GM23338 (cell line): ENCODE measurements around the gene DNAJC9. TPM values are rescaled to one million over a fixed set of nuclear protein-coding genes. Genes with fewer than 3 reads are reported as not detected.

ENCODE experiments used
- ATAC-seq: fragments of 200-7000 bp; cut with Tn5 transposase; 3 replicates; pipeline ENCODE4 v1.9.1; 2020
- DNase-seq: peaks from one replicate; pipeline ENCODE4 v3.0.0-alpha.2; 2015; ENCODE audit warnings: low spot score
- H2AFZ ChIP-seq: fragments of 200-600 bp; sonication (generic); 2 replicates; pipeline ENCODE4 v1.8.0; 2016; ENCODE audit warnings: antibody characterized with exemption, mild to moderate bottlenecking, moderate library complexity
- H3F3A ChIP-seq: fragments of 200-600 bp; sonication (generic); replicated peaks from 2 replicates; pipeline ENCODE4 v1.8.0; 2017; ENCODE audit warnings: antibody characterized with exemption, mixed run types, low read depth
- H3K27ac ChIP-seq: fragments of 200-600 bp; sonication (generic); 2 replicates; pipeline ENCODE4 v1.6.1; 2016; ENCODE audit warnings: low read depth
- H3K27me3 ChIP-seq: fragments of 200-600 bp; sonication (generic); 2 replicates; pipeline ENCODE4 v1.8.0; 2016; ENCODE audit warnings: mild to moderate bottlenecking, mixed run types, moderate library complexity; ENCODE audit not compliant: insufficient read depth
- H3K36me3 ChIP-seq: fragments of 200-600 bp; sonication (generic); 2 replicates; pipeline ENCODE4 v1.8.0; 2016; ENCODE audit warnings: mild to moderate bottlenecking; ENCODE audit not compliant: insufficient read depth
- H3K4me1 ChIP-seq: fragments of 200-600 bp; sonication (generic); 2 replicates; pipeline ENCODE4 v1.8.0; 2016; ENCODE audit warnings: mild to moderate bottlenecking, moderate library complexity; ENCODE audit not compliant: insufficient read depth
- H3K4me2 ChIP-seq: fragments of 200-600 bp; sonication (generic); 2 replicates; pipeline ENCODE4 v1.7.1; 2017; ENCODE audit warnings: mixed run types
- H3K4me3 ChIP-seq: fragments of 200-600 bp; sonication (generic); 2 replicates; pipeline ENCODE4 v1.6.1; 2016; ENCODE audit warnings: mixed run types
- H3K79me2 ChIP-seq: fragments of 200-600 bp; sonication (generic); replicated peaks from 2 replicates; pipeline ENCODE4 v1.8.0; 2017; ENCODE audit warnings: mild to moderate bottlenecking; ENCODE audit not compliant: insufficient read depth
- H3K9me2 ChIP-seq: fragments of 200-600 bp; sonication (generic); 2 replicates; pipeline ENCODE4 v1.8.0; 2017; ENCODE audit not compliant: insufficient read depth
- H4K20me1 ChIP-seq: fragments of 200-600 bp; sonication (generic); replicated peaks from 2 replicates; pipeline ENCODE4 v1.8.0; 2017; ENCODE audit warnings: mild to moderate bottlenecking; ENCODE audit not compliant: insufficient read depth
- H3K27ac Mint-ChIP-seq: 2 replicates; pipeline ENCODE4 v1.8.0; 2020; ENCODE audit warnings: inconsistent platforms, mild to moderate bottlenecking, moderate library complexity, mixed read lengths
- H3K27me3 Mint-ChIP-seq: 3 replicates; pipeline ENCODE4 v1.8.0; 2022; ENCODE audit warnings: low read depth, mild to moderate bottlenecking, moderate library complexity, mixed read lengths, inconsistent platforms; ENCODE audit not compliant: insufficient read depth, poor library complexity
- H3K36me3 Mint-ChIP-seq: 3 replicates; pipeline ENCODE4 v1.8.0; 2021; ENCODE audit warnings: low read depth, mild to moderate bottlenecking, inconsistent platforms, moderate library complexity, mixed read lengths
- H3K4me1 Mint-ChIP-seq: 3 replicates; pipeline ENCODE4 v1.8.0; 2020; ENCODE audit warnings: mild to moderate bottlenecking, inconsistent platforms, mixed read lengths
- H3K4me3 Mint-ChIP-seq: 3 replicates; pipeline ENCODE4 v1.8.0; 2021; ENCODE audit warnings: moderate library complexity, mild to moderate bottlenecking, inconsistent platforms, mixed read lengths
- H3K9me3 Mint-ChIP-seq: 3 replicates; pipeline ENCODE4 v1.8.0; 2020; ENCODE audit warnings: moderate library complexity, mild to moderate bottlenecking, inconsistent platforms, mixed read lengths
- CREB1 ChIP-seq: fragments of 250-450 bp; sonication (Bioruptor Pico); IDR thresholded peaks from 2 replicates; pipeline ENCODE4 v1.5.0; 2020; ENCODE audit warnings: low read depth, mild to moderate bottlenecking, moderate library complexity
- CTCF ChIP-seq, 2 experiments: fragments of 200-600 bp in 1 of 2; sonication (generic) in 1 of 2; conservative IDR thresholded peaks; 2 replicates each; pipeline versions ENCODE4 v1.5.1 to v1.6.1; 2016 to 2017; ENCODE audit warnings: antibody characterized with exemption in 2 of 2, low read depth in 2 of 2, mild to moderate bottlenecking in 2 of 2, moderate library complexity in 1 of 2
- EZH2 ChIP-seq: fragments of 200-600 bp; sonication (generic); IDR thresholded peaks from one replicate; pipeline ENCODE4 v1.8.0; 2017; ENCODE audit warnings: antibody characterized with exemption, mild to moderate bottlenecking, low read depth; ENCODE audit not compliant: unreplicated experiment
- JUNB ChIP-seq: IDR thresholded peaks from one replicate; pipeline ENCODE4 v1.6.1; 2016; ENCODE audit warnings: antibody characterized with exemption; ENCODE audit not compliant: unreplicated experiment
- NANOG ChIP-seq: IDR thresholded peaks from 2 replicates; pipeline ENCODE4 v1.6.1; 2016; ENCODE audit warnings: antibody characterized with exemption, borderline replicate concordance
- REST ChIP-seq: IDR thresholded peaks from one replicate; pipeline ENCODE4 v1.6.1; 2018; ENCODE audit warnings: antibody characterized with exemption; ENCODE audit not compliant: unreplicated experiment
- ZNF114 ChIP-seq: fragments of 250-450 bp; sonication (Bioruptor Pico); IDR thresholded peaks from 2 replicates; pipeline ENCODE4 v1.5.0; 2020; ENCODE audit warnings: mild to moderate bottlenecking, moderate library complexity
- ZNF331 ChIP-seq: fragments of 250-450 bp; sonication (Bioruptor Pico); IDR thresholded peaks from 2 replicates; pipeline ENCODE4 v1.5.0; 2020; ENCODE audit warnings: low read depth, mild to moderate bottlenecking, moderate library complexity
- polyA plus RNA-seq: library from polyadenylated mRNA; unstranded; fragments of >200 nt; fragmentation: Nextera tagmentation; extraction: Ambion mirVana; gene quantifications from 2 replicates; pipeline ENCODE4 v1.2.1, GENCODE V29; 2016
- total RNA-seq: library from RNA; depleted of rRNA; stranded (reverse); fragments of >200 nt; shearing (Covaris generic); gene quantifications from 2 replicates; pipeline ENCODE4 v1.2.3, GENCODE V29; 2014
- TF ChIP-seq, protein P1 (sequence below): IDR thresholded peaks from 2 replicates; pipeline ENCODE4 v1.6.1; 2016; ENCODE audit warnings: antibody characterized with exemption
- TF ChIP-seq, protein P2 (sequence below): fragments of 250-450 bp; sonication (Bioruptor Pico); IDR thresholded peaks from 2 replicates; pipeline ENCODE4 v1.5.0; 2020; ENCODE audit warnings: mild to moderate bottlenecking, moderate library complexity

DNAJC9 gene
- total and polyA plus RNA-seq, 2 experiments from 2014 or later: 31.0 to 33.2 TPM

DNA sequence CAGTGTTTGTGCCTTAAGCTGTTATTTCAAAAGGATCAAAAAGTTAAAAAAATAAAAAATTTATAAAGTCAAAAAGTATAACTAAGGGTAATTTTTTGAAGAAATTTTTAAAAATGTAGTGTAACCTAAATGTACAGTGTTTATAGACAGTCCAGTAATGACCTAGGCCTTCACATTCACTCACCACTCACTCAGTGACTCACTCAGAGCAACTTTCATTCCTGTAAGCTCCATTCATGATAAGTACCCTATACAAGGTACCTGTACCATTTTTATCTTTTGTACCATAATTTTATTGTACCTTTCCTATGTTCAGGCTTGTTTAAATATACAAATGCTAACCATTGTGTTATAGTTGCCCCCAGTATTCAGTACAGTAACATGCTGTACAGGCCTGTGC lies 21.5 kb downstream of the DNAJC9 start:
- Mint-ChIP-seq H3K27ac (no peak overlapping the region), H3K36me3 (no peaks in the 10 kb centered on the region), H3K4me1 (no peaks in the 10 kb centered on the region), H3K27me3 (no peaks in the 10 kb centered on the region), H3K4me3 (no peak overlapping the region), H3K9me3 (no peaks in the 10 kb centered on the region)
- H3K4me3 ChIP-seq: no peak overlapping the region
- no peak overlapping the region for H2AFZ ChIP-seq
- H3K4me1 ChIP-seq: no peaks in the 10 kb centered on the region
- H4K20me1 ChIP-seq: no peaks in the 10 kb centered on the region; the same call in 1 of the 2 replicates
- H3K27me3 ChIP-seq: no peaks in the 10 kb centered on the region
- no peaks in the 10 kb centered on the region for H3K36me3 ChIP-seq
- H3K27ac ChIP-seq: no peak overlapping the region
- no peak for TF ChIP-seq NANOG
- no peak for TF ChIP-seq EZH2
- TF ChIP-seq CTCF (conservative IDR thresholded peaks at IDR 0.05; ENCODE audit: low read depth in 2 of 2): no peak
- TF ChIP-seq, protein P1, sequence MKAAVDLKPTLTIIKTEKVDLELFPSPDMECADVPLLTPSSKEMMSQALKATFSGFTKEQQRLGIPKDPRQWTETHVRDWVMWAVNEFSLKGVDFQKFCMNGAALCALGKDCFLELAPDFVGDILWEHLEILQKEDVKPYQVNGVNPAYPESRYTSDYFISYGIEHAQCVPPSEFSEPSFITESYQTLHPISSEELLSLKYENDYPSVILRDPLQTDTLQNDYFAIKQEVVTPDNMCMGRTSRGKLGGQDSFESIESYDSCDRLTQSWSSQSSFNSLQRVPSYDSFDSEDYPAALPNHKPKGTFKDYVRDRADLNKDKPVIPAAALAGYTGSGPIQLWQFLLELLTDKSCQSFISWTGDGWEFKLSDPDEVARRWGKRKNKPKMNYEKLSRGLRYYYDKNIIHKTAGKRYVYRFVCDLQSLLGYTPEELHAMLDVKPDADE: no peak
- no peaks in the 10 kb centered on the region for H3K79me2 ChIP-seq
- no peaks in the 10 kb centered on the region for H3F3A ChIP-seq
- H3K9me2 ChIP-seq: no peaks in the 10 kb centered on the region; the same call in 1 of the 2 replicates
- DNase-seq (no peak), ATAC-seq (no peak)
- no peak overlapping the region for H3K4me2 ChIP-seq

DNA sequence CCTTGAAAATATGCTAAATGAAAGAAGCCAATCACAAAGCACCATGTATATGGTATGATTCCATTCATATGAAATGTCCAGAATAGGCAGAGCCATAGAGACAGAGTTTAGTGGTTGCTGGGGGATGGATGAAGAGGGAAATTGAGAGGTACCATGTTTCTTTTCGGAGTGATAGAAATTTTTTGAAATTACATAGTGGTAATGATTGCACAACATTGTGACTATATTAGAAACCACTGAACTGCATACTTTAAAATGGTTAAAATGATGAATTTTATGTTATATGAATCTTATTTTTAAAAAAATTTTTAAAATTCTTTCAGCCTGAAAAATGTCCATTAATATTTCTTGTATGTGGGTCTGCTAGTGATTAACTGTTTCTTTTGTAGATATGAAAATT lies 26.1 kb downstream of the DNAJC9 start:
- H3K9me3 Mint-ChIP-seq: no peaks in the 10 kb centered on the region
- no peak for DNase-seq
- no peaks in the 10 kb centered on the region for H3K36me3 ChIP-seq
- no peaks in the 10 kb centered on the region for H3K4me1 ChIP-seq
- no peaks in the 10 kb centered on the region; the same call in 1 of the 2 replicates for H3K9me2 ChIP-seq
- no peaks in the 10 kb centered on the region for H3K4me1 Mint-ChIP-seq
- no peak overlapping the region for H3K4me3 ChIP-seq
- H3K27me3 ChIP-seq: no peaks in the 10 kb centered on the region
- H3K27me3 Mint-ChIP-seq: no peaks in the 10 kb centered on the region
- H3K4me2 ChIP-seq: no peak overlapping the region
- no peak overlapping the region for H3K27ac Mint-ChIP-seq
- H3K27ac ChIP-seq: no peak overlapping the region
- no peaks in the 10 kb centered on the region for H4K20me1 ChIP-seq
- H3K4me3 Mint-ChIP-seq: no peak overlapping the region
- no peak overlapping the region for H2AFZ ChIP-seq
- peaks cover 3% of the 10 kb centered on the region; the same call in 2 of the 3 replicates for H3K36me3 Mint-ChIP-seq
- no peaks in the 10 kb centered on the region for H3F3A ChIP-seq
- no peak for ATAC-seq
- no peaks in the 10 kb centered on the region for H3K79me2 ChIP-seq
- no peak for TF ChIP-seq REST
- no peak for TF ChIP-seq CREB1 (CRISPR knock-in tag)
- TF ChIP-seq, protein P2, sequence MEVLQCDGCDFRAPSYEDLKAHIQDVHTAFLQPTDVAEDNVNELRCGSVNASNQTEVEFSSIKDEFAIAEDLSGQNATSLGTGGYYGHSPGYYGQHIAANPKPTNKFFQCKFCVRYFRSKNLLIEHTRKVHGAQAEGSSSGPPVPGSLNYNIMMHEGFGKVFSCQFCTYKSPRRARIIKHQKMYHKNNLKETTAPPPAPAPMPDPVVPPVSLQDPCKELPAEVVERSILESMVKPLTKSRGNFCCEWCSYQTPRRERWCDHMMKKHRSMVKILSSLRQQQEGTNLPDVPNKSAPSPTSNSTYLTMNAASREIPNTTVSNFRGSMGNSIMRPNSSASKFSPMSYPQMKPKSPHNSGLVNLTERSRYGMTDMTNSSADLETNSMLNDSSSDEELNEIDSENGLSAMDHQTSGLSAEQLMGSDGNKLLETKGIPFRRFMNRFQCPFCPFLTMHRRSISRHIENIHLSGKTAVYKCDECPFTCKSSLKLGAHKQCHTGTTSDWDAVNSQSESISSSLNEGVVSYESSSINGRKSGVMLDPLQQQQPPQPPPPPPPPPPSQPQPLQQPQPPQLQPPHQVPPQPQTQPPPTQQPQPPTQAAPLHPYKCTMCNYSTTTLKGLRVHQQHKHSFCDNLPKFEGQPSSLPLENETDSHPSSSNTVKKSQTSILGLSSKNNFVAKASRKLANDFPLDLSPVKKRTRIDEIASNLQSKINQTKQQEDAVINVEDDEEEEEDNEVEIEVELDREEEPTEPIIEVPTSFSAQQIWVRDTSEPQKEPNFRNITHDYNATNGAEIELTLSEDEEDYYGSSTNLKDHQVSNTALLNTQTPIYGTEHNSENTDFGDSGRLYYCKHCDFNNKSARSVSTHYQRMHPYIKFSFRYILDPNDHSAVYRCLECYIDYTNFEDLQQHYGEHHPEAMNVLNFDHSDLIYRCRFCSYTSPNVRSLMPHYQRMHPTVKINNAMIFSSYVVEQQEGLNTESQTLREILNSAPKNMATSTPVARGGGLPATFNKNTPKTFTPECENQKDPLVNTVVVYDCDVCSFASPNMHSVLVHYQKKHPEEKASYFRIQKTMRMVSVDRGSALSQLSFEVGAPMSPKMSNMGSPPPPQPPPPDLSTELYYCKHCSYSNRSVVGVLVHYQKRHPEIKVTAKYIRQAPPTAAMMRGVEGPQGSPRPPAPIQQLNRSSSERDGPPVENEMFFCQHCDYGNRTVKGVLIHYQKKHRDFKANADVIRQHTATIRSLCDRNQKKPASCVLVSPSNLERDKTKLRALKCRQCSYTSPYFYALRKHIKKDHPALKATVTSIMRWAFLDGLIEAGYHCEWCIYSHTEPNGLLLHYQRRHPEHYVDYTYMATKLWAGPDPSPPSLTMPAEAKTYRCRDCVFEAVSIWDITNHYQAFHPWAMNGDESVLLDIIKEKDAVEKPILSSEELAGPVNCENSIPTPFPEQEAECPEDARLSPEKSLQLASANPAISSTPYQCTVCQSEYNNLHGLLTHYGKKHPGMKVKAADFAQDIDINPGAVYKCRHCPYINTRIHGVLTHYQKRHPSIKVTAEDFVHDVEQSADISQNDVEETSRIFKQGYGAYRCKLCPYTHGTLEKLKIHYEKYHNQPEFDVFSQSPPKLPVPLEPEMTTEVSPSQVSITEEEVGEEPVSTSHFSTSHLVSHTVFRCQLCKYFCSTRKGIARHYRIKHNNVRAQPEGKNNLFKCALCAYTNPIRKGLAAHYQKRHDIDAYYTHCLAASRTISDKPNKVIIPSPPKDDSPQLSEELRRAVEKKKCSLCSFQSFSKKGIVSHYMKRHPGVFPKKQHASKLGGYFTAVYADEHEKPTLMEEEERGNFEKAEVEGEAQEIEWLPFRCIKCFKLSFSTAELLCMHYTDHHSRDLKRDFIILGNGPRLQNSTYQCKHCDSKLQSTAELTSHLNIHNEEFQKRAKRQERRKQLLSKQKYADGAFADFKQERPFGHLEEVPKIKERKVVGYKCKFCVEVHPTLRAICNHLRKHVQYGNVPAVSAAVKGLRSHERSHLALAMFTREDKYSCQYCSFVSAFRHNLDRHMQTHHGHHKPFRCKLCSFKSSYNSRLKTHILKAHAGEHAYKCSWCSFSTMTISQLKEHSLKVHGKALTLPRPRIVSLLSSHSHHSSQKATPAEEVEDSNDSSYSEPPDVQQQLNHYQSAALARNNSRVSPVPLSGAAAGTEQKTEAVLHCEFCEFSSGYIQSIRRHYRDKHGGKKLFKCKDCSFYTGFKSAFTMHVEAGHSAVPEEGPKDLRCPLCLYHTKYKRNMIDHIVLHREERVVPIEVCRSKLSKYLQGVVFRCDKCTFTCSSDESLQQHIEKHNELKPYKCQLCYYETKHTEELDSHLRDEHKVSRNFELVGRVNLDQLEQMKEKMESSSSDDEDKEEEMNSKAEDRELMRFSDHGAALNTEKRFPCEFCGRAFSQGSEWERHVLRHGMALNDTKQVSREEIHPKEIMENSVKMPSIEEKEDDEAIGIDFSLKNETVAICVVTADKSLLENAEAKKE (CRISPR knock-in tag): no peak
- TF ChIP-seq JUNB: no peak
- TF ChIP-seq ZNF114: no peak
- TF ChIP-seq NANOG: no peak
- no peak for TF ChIP-seq ZNF331 (CRISPR knock-in tag)
